NOMO-1 treated with dmso at 0.1 percent for 144 hours (cell line): ENCODE measurements around the gene ETNK1.
"Not testable (repeated sequence)": the region's sequence is repeated elsewhere in the genome, so short reads cannot be mapped to it uniquely, and the experiment has no call there.

ENCODE experiments used
- DNase-seq: peaks from one replicate; lab custom pipeline; 2025; ENCODE audit not compliant: unreplicated experiment; lab: John Stamatoyannopoulos, UW

The ETNK1 gene

GRCh38 chr12:22684140-22685118 lies 59.5 kb downstream of the ETNK1 start:
- peak; percentile 37 for DNase-seq

- DNase-seq, result no peak
These were observed 61.2 kb downstream of the ETNK1 start for GRCh38 chr12:22686193-22686592.

GRCh38 chr12:22687361-22688076 lies 62.5 kb downstream of the ETNK1 start:
- DNase-seq, result peak; percentile 33

- no peak for DNase-seq
These were observed 64.9 kb downstream of the ETNK1 start for GRCh38 chr12:22689876-22690275.

DNA sequence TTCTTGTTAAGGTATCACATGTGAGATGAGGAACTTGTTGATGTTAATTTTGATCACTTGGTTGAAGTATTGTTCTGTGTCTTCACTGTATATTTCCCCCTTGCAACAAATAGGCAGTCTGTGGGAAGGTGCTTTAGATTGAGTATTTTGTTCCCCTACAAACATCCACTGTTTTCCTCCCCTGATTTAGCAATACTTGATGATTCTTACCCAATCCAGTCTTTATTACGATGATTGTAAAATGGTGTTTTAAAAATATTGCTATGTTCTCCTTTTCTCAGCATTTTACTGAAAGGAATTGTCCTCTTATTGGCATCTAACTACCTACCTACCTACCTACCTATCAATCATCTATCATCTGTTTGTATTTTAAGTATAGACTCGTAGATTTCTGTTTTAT lies 66.3 kb downstream of the ETNK1 start:
- no peak for DNase-seq

DNA sequence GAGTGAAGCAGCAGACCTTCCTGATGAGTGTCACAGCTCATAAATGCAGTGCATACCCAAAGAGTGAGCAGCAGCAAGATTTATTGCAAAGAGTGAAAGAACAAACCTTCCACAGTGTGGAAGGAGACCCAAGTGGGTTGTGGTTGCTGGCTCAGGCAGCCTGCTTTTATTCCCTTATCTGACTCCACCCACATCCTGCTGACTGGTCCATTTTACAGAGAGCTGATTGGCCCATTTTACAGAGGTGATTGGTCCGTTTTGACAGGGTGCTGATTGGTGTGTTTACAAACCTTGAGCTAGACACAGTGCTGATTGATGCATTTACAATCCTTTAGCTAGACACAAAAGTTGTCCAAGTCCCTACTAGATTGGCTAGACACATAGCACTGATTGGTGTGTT lies 67.5 kb downstream of the ETNK1 start:
- not testable (repeated sequence) for DNase-seq

- no peak for DNase-seq
These were observed 68.1 kb downstream of the ETNK1 start for GRCh38 chr12:22692964-22693555.

DNA sequence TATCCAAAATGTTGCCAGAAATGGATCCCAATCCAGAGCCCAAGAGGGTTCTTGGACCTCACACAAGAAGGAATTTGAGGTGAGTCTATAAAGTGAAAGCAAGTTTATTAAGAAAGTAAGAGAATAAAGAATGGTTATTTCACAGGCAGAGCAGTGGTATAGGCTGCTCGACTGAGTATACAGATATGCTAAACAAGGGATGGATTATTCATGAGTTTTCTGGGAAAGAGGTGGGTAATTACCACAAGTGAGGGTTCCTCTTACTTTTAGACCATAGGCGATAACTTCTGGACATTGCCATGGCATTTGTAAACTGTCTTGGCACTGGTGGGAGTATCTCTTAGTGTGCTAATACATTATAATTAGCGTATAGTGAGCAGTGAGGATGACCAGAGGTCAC lies 73.6 kb downstream of the ETNK1 start:
- no peak for DNase-seq

GRCh38 chr12:22699705-22700104 lies 74.7 kb downstream of the ETNK1 start:
- DNase-seq, result not testable (repeated sequence)

- no peak for DNase-seq
These were observed 75.1 kb downstream of the ETNK1 start for GRCh38 chr12:22700106-22700505.

DNA sequence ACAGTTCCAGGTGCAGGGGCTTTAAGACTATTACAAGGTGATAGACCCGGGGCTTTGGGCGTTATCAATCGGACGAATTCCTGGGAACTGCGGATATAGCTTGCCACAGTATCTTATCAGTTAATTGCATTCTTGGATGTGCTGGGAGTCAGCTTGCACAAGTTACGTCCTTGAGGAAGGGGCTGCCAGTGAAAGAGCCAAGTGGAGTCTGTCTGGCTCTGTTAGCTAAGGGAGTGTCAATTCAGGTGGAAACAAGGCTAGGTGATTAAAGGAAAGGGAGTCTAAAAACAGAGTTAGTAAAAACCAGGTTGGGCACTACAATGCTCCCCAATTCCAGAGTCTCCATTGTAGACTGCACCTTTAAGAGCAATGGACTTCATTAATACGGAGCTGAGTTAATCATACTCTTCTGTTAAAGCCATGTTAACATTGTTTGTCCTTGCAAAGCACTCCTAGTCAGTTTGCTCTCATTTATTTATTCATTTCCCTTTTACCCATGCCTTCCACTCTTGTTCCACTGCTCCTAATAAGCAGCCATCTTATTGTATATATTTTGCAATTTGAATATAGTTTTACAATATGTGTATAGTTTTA lies 76.3 kb downstream of the ETNK1 start:
- DNase-seq, result not testable (repeated sequence)

- no peak for DNase-seq
These were observed 77.7 kb downstream of the ETNK1 start for GRCh38 chr12:22702690-22703089.

GRCh38 chr12:22709292-22709691 lies 84.3 kb downstream of the ETNK1 start:
- DNase-seq, result no peak

- DNase-seq, result no peak
These were observed 87.1 kb downstream of the ETNK1 start for GRCh38 chr12:22712083-22712482.

GRCh38 chr12:22715254-22715653 lies 90.3 kb downstream of the ETNK1 start:
- DNase-seq, result no peak

DNA sequence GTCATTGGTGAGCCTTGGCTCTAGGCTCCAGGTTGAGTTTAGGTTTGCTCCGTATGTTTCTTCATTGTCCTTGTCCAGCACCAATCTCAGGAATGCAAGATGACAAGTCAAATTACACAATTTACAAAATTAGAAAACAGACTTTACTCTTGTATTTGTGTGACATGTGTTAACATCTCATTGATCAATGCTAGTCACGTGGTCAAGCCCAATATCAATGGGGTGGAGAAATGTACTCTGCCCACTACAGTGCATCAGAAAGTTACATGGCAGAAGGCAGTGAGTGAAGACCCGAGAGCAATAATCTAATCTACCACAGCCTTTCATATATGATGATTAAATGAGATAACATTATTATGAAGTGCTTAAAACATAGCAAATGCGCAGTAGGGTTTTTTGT lies 94.8 kb downstream of the ETNK1 start:
- DNase-seq, result no peak

DNA sequence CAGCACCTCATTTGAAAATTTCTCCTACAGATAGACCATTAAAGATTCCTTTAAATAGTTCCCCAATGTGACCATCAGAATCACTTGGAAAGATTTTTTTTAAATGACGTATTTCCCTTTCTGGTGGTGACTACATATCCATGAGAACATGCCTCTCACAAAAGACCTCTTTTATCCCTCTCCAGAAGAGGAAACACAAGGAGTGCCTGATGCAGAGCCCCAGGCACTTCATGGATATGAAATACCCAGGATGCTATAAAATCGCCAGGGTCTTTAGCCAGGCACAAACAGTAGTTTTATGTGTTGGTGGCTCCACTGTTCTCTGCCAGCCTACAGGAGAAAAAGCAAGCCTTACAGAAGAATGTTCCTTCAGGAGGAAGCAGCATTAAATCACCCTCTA lies 97.1 kb downstream of the ETNK1 start:
- no peak for DNase-seq

- DNase-seq, result no peak
These were observed 97.8 kb downstream of the ETNK1 start for GRCh38 chr12:22722779-22723178.

DNA sequence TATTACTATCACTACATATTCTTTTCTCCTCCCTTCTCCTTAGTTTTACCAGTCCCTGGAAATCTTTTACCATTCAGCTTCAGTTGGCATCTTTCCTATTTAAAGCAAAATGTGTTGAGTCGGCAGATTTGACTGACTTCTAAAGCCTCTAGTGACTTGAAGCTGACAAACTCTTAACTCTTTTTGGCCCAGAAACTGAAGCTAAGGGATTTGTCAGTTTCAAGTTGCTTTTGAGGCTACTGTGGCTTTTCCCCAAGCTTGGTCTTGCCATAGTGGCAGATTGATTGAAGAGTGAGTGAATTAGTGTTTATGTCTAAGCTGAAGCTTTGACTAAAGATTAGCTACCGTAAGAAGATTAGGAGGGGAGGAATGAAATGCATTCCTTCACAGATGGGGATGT lies 104.0 kb downstream of the ETNK1 start:
- no peak for DNase-seq

DNA sequence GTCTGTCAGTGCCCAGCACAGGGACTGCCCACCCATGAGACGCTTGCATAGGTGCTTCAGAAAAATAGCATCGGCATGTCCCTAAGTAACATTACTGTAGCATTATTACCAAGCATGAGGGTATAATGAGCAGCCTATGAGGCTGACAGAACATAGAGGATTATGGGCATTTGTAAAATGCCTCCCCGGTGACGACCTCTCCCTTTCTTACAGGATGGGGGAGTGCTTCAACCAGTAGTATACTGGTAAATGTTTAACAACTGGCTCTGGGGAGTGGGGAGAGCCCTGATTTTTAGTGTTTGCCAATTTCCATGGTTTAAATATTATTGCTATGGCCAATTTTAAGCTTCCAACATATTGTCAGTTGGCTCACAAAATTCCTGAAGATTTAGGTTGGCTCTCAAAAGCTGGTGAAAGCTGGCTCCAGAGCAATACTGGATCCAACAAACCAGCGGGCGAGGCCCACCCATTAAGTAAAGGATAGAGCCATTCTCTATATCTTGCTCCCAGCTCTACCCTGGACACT lies 104.5 kb downstream of the ETNK1 start:
- DNase-seq, result no peak

DNA sequence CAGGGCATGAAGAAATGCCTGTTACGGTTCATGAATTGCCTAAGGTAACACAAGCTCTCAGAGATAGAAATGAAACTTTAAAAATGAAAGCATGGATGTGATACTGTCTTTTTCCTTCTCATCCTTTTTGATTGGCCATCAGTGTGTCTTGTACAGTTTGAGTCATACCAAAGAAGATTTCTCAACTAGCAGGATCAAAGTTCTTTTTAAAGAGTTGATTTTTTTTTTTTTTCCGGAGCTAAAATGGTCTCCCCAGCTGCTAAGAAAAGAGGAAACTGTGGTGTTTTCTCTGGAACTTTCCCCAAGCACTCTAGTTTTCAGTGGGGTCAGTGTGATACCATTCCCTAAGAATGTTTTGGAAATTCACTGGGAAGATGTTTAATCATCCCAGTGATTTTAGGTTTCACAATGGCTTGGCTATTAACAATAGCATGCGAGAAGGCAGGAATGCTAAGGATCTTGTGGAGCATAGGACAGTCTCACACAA lies 105.0 kb downstream of the ETNK1 start:
- DNase-seq, result peak; percentile 31
